Measurements from ENCODE around the gene AKT2. TPM values are rescaled to one million over a fixed set of nuclear protein-coding genes. Genes with fewer than 3 reads are reported as not detected.
A peak's percentile ranks its signal among the peaks of the same experiment; 100 is the strongest.

Gene AKT2
- total RNA-seq, 1 donor from 2014 or later = 23.1 TPM

GRCh38 chr19:40236026-40236355 lies 49.2 kb downstream of the AKT2 start:
- DNase-seq (ENCODE audit: low read depth in 2 of 2) = no peak

GRCh38 chr19:40235238-40236025 lies 49.7 kb downstream of the AKT2 start:
- no peak for DNase-seq (ENCODE audit: low read depth in 2 of 2)

- peak; percentile 46 to 65 for DNase-seq (ENCODE audit: low read depth in 2 of 2)
Observed at GRCh38 chr19:40234429-40235237, 50.5 kb downstream of the AKT2 start.

- DNase-seq (ENCODE audit: low read depth in 2 of 2) = no peak
Observed at GRCh38 chr19:40233811-40234389, 51.2 kb downstream of the AKT2 start.

GRCh38 chr19:40232949-40233810 lies 52.0 kb downstream of the AKT2 start:
- no peak for DNase-seq (ENCODE audit: low read depth in 2 of 2)

- no peak for DNase-seq (ENCODE audit: low read depth in 2 of 2)
Observed at GRCh38 chr19:40232479-40232878, 52.7 kb downstream of the AKT2 start.

GRCh38 chr19:40231544-40232424 lies 53.4 kb downstream of the AKT2 start:
- DNase-seq (ENCODE audit: low read depth in 2 of 2) = peak; percentile 26 to 51

- no peak for DNase-seq (ENCODE audit: low read depth in 2 of 2)
Observed at GRCh38 chr19:40231057-40231456, 54.1 kb downstream of the AKT2 start.

- DNase-seq (ENCODE audit: low read depth in 2 of 2) = no peak
Observed at GRCh38 chr19:40229926-40230417, 55.2 kb downstream of the AKT2 start.

- DNase-seq (ENCODE audit: low read depth in 2 of 2) = peak in 1 of 2 donors; percentile 10
Observed at GRCh38 chr19:40229484-40229883, 55.7 kb downstream of the AKT2 start.

GRCh38 chr19:40228863-40229262 lies 56.3 kb downstream of the AKT2 start:
- DNase-seq (ENCODE audit: low read depth in 2 of 2) = no peak

GRCh38 chr19:40228346-40228745 lies 56.8 kb downstream of the AKT2 start:
- peak in 1 of 2 donors; percentile 28 for DNase-seq (ENCODE audit: low read depth in 2 of 2)

GRCh38 chr19:40225440-40226305 lies 59.5 kb downstream of the AKT2 start:
- DNase-seq (ENCODE audit: low read depth in 2 of 2) = no peak

- no peak for DNase-seq (ENCODE audit: low read depth in 2 of 2)
Observed at GRCh38 chr19:40224342-40225150, 60.6 kb downstream of the AKT2 start.

- DNase-seq (ENCODE audit: low read depth in 2 of 2) = no peak
Observed at GRCh38 chr19:40223135-40223822, 61.9 kb downstream of the AKT2 start.

- peak; percentile 91 to 94 for DNase-seq (ENCODE audit: low read depth in 2 of 2)
Observed at GRCh38 chr19:40221858-40222619, 63.1 kb downstream of the AKT2 start.

GRCh38 chr19:40220674-40221073 lies 64.5 kb downstream of the AKT2 start:
- no peak for DNase-seq (ENCODE audit: low read depth in 2 of 2)

Data from dermis microvascular lymphatic vessel endothelial cell (primary cell).